CD4-positive, alpha-beta memory T cell (primary cell): Measurements from ENCODE around the gene NT5C1A. TPM values are rescaled to one million over a fixed set of nuclear protein-coding genes. Genes with fewer than 3 reads are reported as not detected.

ENCODE experiments used
- CTCF ChIA-PET: fragments of 350-600 bp; sonication (Branson Sonifier 250); formaldehyde crosslinking; loops from one replicate; lab custom pipeline; 2021; ENCODE audit warnings: inconsistent platforms; ENCODE audit not compliant: partially characterized antibody; lab: Charles Lee
- POLR2A ChIA-PET: fragments of 350-600 bp; sonication (Branson Sonifier 250); formaldehyde crosslinking; loops from one replicate; lab custom pipeline; 2021; ENCODE audit not compliant: partially characterized antibody; lab: Charles Lee
- DNase-seq, 5 donors: peaks; one replicate each; pipeline versions ENCODE4 v3.0.0 to v3.0.0-alpha.2; 2020 to 2022; ENCODE audit warnings: mixed read lengths in 1 of 5
- H3K27ac ChIP-seq: one replicate; pipeline ENCODE4 v1.7.0; 2013; ENCODE audit warnings: low read depth, low read length
- H3K27me3 ChIP-seq: 2 replicates; pipeline ENCODE4 v1.7.0; 2013; ENCODE audit warnings: mild to moderate bottlenecking, low read length, moderate library complexity; ENCODE audit not compliant: insufficient read depth
- H3K36me3 ChIP-seq: 2 replicates; pipeline ENCODE4 v1.7.0; 2013; ENCODE audit warnings: mild to moderate bottlenecking, low read length, moderate library complexity; ENCODE audit not compliant: insufficient read depth
- H3K4me1 ChIP-seq: 2 replicates; pipeline ENCODE4 v1.7.0; 2013; ENCODE audit warnings: mild to moderate bottlenecking, low read length, moderate library complexity; ENCODE audit not compliant: insufficient read depth
- H3K4me3 ChIP-seq, 2 donors: one replicate each; pipeline ENCODE4 v1.7.0; 2013; ENCODE audit warnings: low read length in 2 of 2, mild to moderate bottlenecking in 1 of 2
- H3K9me3 ChIP-seq, 2 donors: one replicate each; pipeline ENCODE4 v1.7.0; 2013; ENCODE audit warnings: low read length in 2 of 2, control low read depth in 1 of 2; ENCODE audit not compliant: control insufficient read depth in 1 of 2
- H3K27ac Mint-ChIP-seq, 7 donors: one replicate each; pipeline ENCODE4 v1.8.0; 2020 to 2021; ENCODE audit warnings: mixed read lengths in 7 of 7, mild to moderate bottlenecking in 6 of 7, inconsistent platforms in 3 of 7, moderate library complexity in 3 of 7
- H3K27me3 Mint-ChIP-seq, 2 donors: one replicate each; pipeline ENCODE4 v1.8.0; 2020 to 2021; ENCODE audit warnings: mixed read lengths in 2 of 2
- H3K36me3 Mint-ChIP-seq, 2 donors: one replicate each; pipeline ENCODE4 v1.8.0; 2020 to 2021; ENCODE audit warnings: mixed read lengths in 2 of 2, inconsistent platforms in 1 of 2, mild to moderate bottlenecking in 1 of 2
- H3K4me1 Mint-ChIP-seq, 4 donors: one replicate each; pipeline ENCODE4 v1.8.0; 2020 to 2021; ENCODE audit warnings: mixed read lengths in 4 of 4, mild to moderate bottlenecking in 1 of 4
- H3K4me3 Mint-ChIP-seq, 8 donors: one replicate each; pipeline ENCODE4 v1.8.0; 2020 to 2021; ENCODE audit warnings: mixed read lengths in 8 of 8, mild to moderate bottlenecking in 7 of 8, moderate library complexity in 6 of 8, inconsistent platforms in 3 of 8
- H3K9me3 Mint-ChIP-seq, 8 donors: one replicate each; pipeline ENCODE4 v1.8.0; 2020 to 2021; ENCODE audit warnings: mixed read lengths in 8 of 8, mild to moderate bottlenecking in 5 of 8, inconsistent platforms in 3 of 8, moderate library complexity in 1 of 8
- intact Hi-C: fragments of 100-400 bp; cut with micrococcal nuclease; formaldehyde crosslinking; loops from one replicate; pipeline ENCODE4 v1.15.1; 2023
- polyA plus RNA-seq, 2 donors: library from polyadenylated mRNA; unstranded; fragments of 300-500 nt; fragmentation: Illumina TruSeq; gene quantifications; one replicate each; pipeline ENCODE4 v1.2.3, GENCODE V29; 2021
- total RNA-seq, 2 experiments: library from RNA; stranded (reverse); gene quantifications; one replicate each; pipeline ENCODE4 v1.2.3, GENCODE V29; 2021

Gene NT5C1A
- total and polyA plus RNA-seq, 4 experiments from 2014 or later: 0.29 to 0.42 TPM; not detected in 2

- H3K4me3 ChIP-seq: no peak overlapping the region
- no peaks in the 10 kb centered on the region for H3K9me3 ChIP-seq
- ChIA-PET CTCF (interaction anchor here (0.6 to 4.1 kb wide), 4 partner anchors 14 to 193 kb away, joined by 3 to 23 read pairs (median 4); no protein-coding TSS in a partner anchor), POLR2A (interaction anchor here (0.6 to 1.7 kb wide), 2 partner anchors 20 to 169 kb away, joined by 3 to 5 read pairs; partner anchors contain the start of gene HPCAL4)
- Mint-ChIP-seq H3K27ac (peak overlapping the region in 1 of 7 donors; percentile 14), H3K9me3 (no peaks in the 10 kb centered on the region), H3K27me3 (peaks cover 5 to 19% of the 10 kb centered on the region in 2 donors), H3K4me1 (no peaks in the 10 kb centered on the region), H3K36me3 (no peaks in the 10 kb centered on the region), H3K4me3 (no peak overlapping the region)
- H3K27me3 ChIP-seq: no peaks in the 10 kb centered on the region
- DNase-seq: no peak
- H3K4me1 ChIP-seq: no peaks in the 10 kb centered on the region
- intact Hi-C loops: no loop called here
- H3K27ac ChIP-seq: no peak overlapping the region
- no peaks in the 10 kb centered on the region for H3K36me3 ChIP-seq
Observed at GRCh38 chr1:39711104-39711965, 39.4 kb upstream of the NT5C1A start.

GRCh38 chr1:39707506-39707905, 35.6 kb upstream of the NT5C1A start:
- Mint-ChIP-seq H3K27me3 (peaks cover 0 to 11% of the 10 kb centered on the region in 2 donors), H3K9me3 (no peaks in the 10 kb centered on the region), H3K4me3 (no peak overlapping the region), H3K27ac (no peak overlapping the region), H3K4me1 (no peaks in the 10 kb centered on the region), H3K36me3 (no peaks in the 10 kb centered on the region)
- CTCF ChIA-PET: interaction anchor here (1.1 kb wide), 1 partner anchor 38 kb away, joined by 3 read pairs; no protein-coding TSS in a partner anchor
- Histone ChIP-seq H3K27me3 (no peaks in the 10 kb centered on the region), H3K4me3 (no peak overlapping the region), H3K36me3 (no peaks in the 10 kb centered on the region), H3K4me1 (no peaks in the 10 kb centered on the region), H3K9me3 (no peaks in the 10 kb centered on the region), H3K27ac (no peak overlapping the region)
- POLR2A ChIA-PET: no interaction called here
- intact Hi-C loops: no loop called here
- DNase-seq: no peak

DNA sequence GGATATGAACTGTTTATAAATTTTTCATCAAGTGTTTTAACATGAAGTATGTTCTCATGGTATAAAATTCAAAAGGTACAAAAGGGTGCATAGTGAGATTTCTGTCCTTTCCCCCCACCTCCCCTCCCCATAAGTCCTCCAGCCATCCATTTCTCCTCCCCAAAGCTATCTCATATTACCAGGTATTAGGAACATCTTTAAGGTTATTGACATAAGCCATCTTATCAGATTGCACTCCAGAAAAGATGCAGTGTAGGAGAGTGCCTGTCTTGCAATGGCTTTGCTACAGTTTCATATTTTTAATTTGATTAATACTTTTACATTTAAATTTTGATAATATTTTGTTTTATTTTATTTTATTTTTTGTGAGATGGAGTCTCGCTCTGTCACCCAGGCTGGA, 32.9 kb upstream of the NT5C1A start:
- intact Hi-C loops: no loop called here

GRCh38 chr1:39701049-39701439, 29.1 kb upstream of the NT5C1A start:
- DNase-seq: no peak
- Mint-ChIP-seq H3K4me1 (peaks cover 0 to 2% (median 0%) of the 10 kb centered on the region in 4 donors), H3K36me3 (no peaks in the 10 kb centered on the region), H3K27me3 (no peaks in the 10 kb centered on the region), H3K27ac (peak overlapping the region in 1 of 7 donors; percentile 35), H3K9me3 (no peaks in the 10 kb centered on the region), H3K4me3 (no peak overlapping the region)
- H3K4me1 ChIP-seq: no peaks in the 10 kb centered on the region
- H3K9me3 ChIP-seq: no peaks in the 10 kb centered on the region
- CTCF ChIA-PET: interaction anchor here (1.0 to 2.5 kb wide), 4 partner anchors 20 to 100 kb away, joined by 3 to 9 read pairs (median 4); partner anchors contain the start of gene NT5C1A
- H3K27ac ChIP-seq: no peak overlapping the region
- no peak overlapping the region for H3K4me3 ChIP-seq
- intact Hi-C loops: no loop called here
- H3K36me3 ChIP-seq: no peaks in the 10 kb centered on the region
- no peaks in the 10 kb centered on the region for H3K27me3 ChIP-seq
- POLR2A ChIA-PET: interaction anchor here (1.1 kb wide), 1 partner anchor 9 kb away, joined by 3 read pairs; no protein-coding TSS in a partner anchor

More for the DNA sequence above, 32.9 kb upstream of the NT5C1A start:
- CTCF ChIA-PET: interaction anchor here (1.0 kb wide), 1 partner anchor 51 kb away, joined by 3 read pairs; no protein-coding TSS in a partner anchor
- Mint-ChIP-seq H3K4me3 (no peak overlapping the region), H3K4me1 (no peaks in the 10 kb centered on the region), H3K27me3 (peaks cover 0 to 5% of the 10 kb centered on the region in 2 donors), H3K27ac (no peak overlapping the region), H3K36me3 (no peaks in the 10 kb centered on the region), H3K9me3 (no peaks in the 10 kb centered on the region)
- Histone ChIP-seq H3K36me3 (no peaks in the 10 kb centered on the region), H3K27me3 (no peaks in the 10 kb centered on the region), H3K9me3 (no peaks in the 10 kb centered on the region), H3K4me1 (no peaks in the 10 kb centered on the region), H3K27ac (no peak overlapping the region), H3K4me3 (no peak overlapping the region)
- POLR2A ChIA-PET: no interaction called here
- no peak for DNase-seq

DNA sequence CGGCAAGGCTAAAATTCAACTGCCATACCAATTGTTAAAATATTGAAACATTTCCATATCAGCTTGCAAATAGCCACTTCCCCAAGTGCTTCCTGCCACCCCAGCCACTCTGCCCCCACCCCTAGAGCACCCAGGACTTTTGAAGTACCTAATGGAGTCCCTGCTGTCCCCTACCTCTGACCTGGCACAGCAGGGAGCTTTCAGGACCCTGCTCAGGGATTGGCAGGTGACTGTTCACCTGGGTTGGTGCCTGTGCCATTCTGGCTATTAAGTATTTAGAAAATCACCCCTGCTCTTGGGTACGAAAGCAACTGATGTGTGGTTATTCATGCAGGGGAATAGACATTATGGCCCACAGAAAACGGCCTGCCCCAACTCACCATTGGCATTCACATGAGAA, 28.4 kb upstream of the NT5C1A start:
- Histone ChIP-seq H3K4me3 (no peak overlapping the region), H3K27ac (no peak overlapping the region), H3K36me3 (no peaks in the 10 kb centered on the region), H3K4me1 (no peaks in the 10 kb centered on the region), H3K9me3 (no peaks in the 10 kb centered on the region), H3K27me3 (no peaks in the 10 kb centered on the region)
- no peak overlapping the region for H3K4me3 Mint-ChIP-seq
- H3K36me3 Mint-ChIP-seq: no peaks in the 10 kb centered on the region
- POLR2A ChIA-PET: interaction anchor here (1.2 kb wide), 1 partner anchor 9 kb away, joined by 5 read pairs; the partner anchor contains the start of gene HPCAL4
- no peak for DNase-seq
- intact Hi-C loops: no loop called here
- H3K27ac Mint-ChIP-seq: peak overlapping the region in 1 of 7 donors; percentile 12
- H3K9me3 Mint-ChIP-seq: no peaks in the 10 kb centered on the region
- H3K4me1 Mint-ChIP-seq: peaks cover 0 to 2% (median 0%) of the 10 kb centered on the region in 4 donors
- CTCF ChIA-PET: interaction anchor here (1.5 to 2.5 kb wide), 2 partner anchors 28 to 100 kb away, joined by 4 to 9 read pairs; partner anchors contain the start of gene NT5C1A
- no peaks in the 10 kb centered on the region for H3K27me3 Mint-ChIP-seq

- POLR2A ChIA-PET: interaction anchor here (1.2 kb wide), 1 partner anchor 8 kb away, joined by 5 read pairs; the partner anchor contains the start of gene HPCAL4
- CTCF ChIA-PET: interaction anchor here (2.5 kb wide), 1 partner anchor 27 kb away, joined by 9 read pairs; the partner anchor contains the start of gene NT5C1A
Observed at GRCh38 chr1:39699419-39699818, 27.5 kb upstream of the NT5C1A start.

GRCh38 chr1:39698568-39698967, 26.7 kb upstream of the NT5C1A start:
- Histone ChIP-seq H3K36me3 (no peaks in the 10 kb centered on the region), H3K4me1 (no peaks in the 10 kb centered on the region), H3K27me3 (no peaks in the 10 kb centered on the region), H3K4me3 (no peak overlapping the region), H3K27ac (no peak overlapping the region), H3K9me3 (no peaks in the 10 kb centered on the region)
- Mint-ChIP-seq H3K9me3 (no peaks in the 10 kb centered on the region), H3K36me3 (no peaks in the 10 kb centered on the region), H3K27me3 (no peaks in the 10 kb centered on the region), H3K4me3 (no peak overlapping the region), H3K4me1 (peaks cover 0 to 7% (median 2%) of the 10 kb centered on the region in 4 donors), H3K27ac (no peak overlapping the region)
- no peak for DNase-seq
- CTCF ChIA-PET: interaction anchor here (2.5 kb wide), 1 partner anchor 26 kb away, joined by 9 read pairs; the partner anchor contains the start of gene NT5C1A
- intact Hi-C loops: no loop called here
- POLR2A ChIA-PET: no interaction called here

More at GRCh38 chr1:39699419-39699818, 27.5 kb upstream of the NT5C1A start:
- H3K4me1 ChIP-seq: no peaks in the 10 kb centered on the region
- H3K36me3 Mint-ChIP-seq: no peaks in the 10 kb centered on the region
- H3K27me3 ChIP-seq: no peaks in the 10 kb centered on the region
- intact Hi-C loops: no loop called here
- H3K36me3 ChIP-seq: no peaks in the 10 kb centered on the region
- DNase-seq: no peak
- H3K27ac Mint-ChIP-seq: no peak overlapping the region
- H3K9me3 Mint-ChIP-seq: no peaks in the 10 kb centered on the region
- no peaks in the 10 kb centered on the region for H3K9me3 ChIP-seq
- H3K27ac ChIP-seq: no peak overlapping the region
- H3K4me3 Mint-ChIP-seq: no peak overlapping the region
- no peak overlapping the region for H3K4me3 ChIP-seq
- no peaks in the 10 kb centered on the region for H3K27me3 Mint-ChIP-seq
- peaks cover 0 to 7% (median 1%) of the 10 kb centered on the region in 4 donors for H3K4me1 Mint-ChIP-seq
